Vagina (tissue), 2 donors: ENCODE results near the gene SMPDL3B. TPM values are rescaled to one million over a fixed set of nuclear protein-coding genes. Genes with fewer than 3 reads are reported as not detected.

ENCODE experiments used
- DNase-seq, 2 donors: peaks; one replicate each; pipeline ENCODE4 v3.0.0-alpha.2; 2017; ENCODE audit errors: extremely low spot score in 2 of 2
- H3K27ac ChIP-seq: fragments of 200-600 bp; sonication (generic); one replicate; pipeline ENCODE4 v1.5.1; 2019
- H3K27me3 ChIP-seq: fragments of 200-600 bp; sonication (generic); one replicate; pipeline ENCODE4 v1.5.1; 2019
- H3K36me3 ChIP-seq, 2 donors: fragments of 200-600 bp; sonication (generic); one replicate each; pipeline ENCODE4 v1.5.1; 2017 to 2019
- H3K4me1 ChIP-seq: fragments of 200-600 bp; sonication (generic); one replicate; pipeline ENCODE4 v1.5.1; 2019
- H3K4me3 ChIP-seq, 2 donors: fragments of 200-600 bp; sonication (generic); 1 replicate in 1 of 2; 2 replicates in 1 of 2; pipeline ENCODE4 v1.5.1; 2016 to 2019
- H3K9me3 ChIP-seq: fragments of 200-600 bp; sonication (generic); one replicate; pipeline ENCODE4 v1.5.1; 2019
- POLR2A ChIP-seq, 2 donors: fragments of 450-650 bp; IDR thresholded peaks; one replicate each; pipeline ENCODE4 v1.6.1; 2017; ENCODE audit warnings: antibody characterized with exemption in 2 of 2, mild to moderate bottlenecking in 2 of 2, moderate library complexity in 2 of 2
- POLR2AphosphoS5 ChIP-seq, 2 donors: sonication (generic); formaldehyde crosslinking; IDR thresholded peaks; one replicate each; pipeline ENCODE4 v1.9.0; 2017; ENCODE audit warnings: antibody characterized with exemption in 2 of 2, mild to moderate bottlenecking in 2 of 2, low read depth in 1 of 2; ENCODE audit not compliant: insufficient read depth in 1 of 2
- intact Hi-C: fragments of 100-400 bp; cut with DNase I; formaldehyde crosslinking; loops from one replicate; pipeline ENCODE4 v1.15.1; 2023
- total RNA-seq: library from RNA; depleted of rRNA; stranded (reverse); fragments of >200 nt; gene quantifications from one replicate; pipeline ENCODE4 v1.2.3, GENCODE V29; 2016
- TF ChIP-seq, protein P1 (sequence below), 3 experiments: fragments of 450-650 bp in 2 of 3; fragments of 200-600 bp in 1 of 3; sonication (generic) in 1 of 3; IDR thresholded peaks; one replicate each; pipeline ENCODE4 v1.5.1; 2017 to 2019; ENCODE audit warnings: antibody characterized with exemption in 3 of 3, mild to moderate bottlenecking in 2 of 3, moderate library complexity in 2 of 3

SMPDL3B gene
- total RNA-seq, 1 donor from 2014 or later = 2.0 TPM

DNA sequence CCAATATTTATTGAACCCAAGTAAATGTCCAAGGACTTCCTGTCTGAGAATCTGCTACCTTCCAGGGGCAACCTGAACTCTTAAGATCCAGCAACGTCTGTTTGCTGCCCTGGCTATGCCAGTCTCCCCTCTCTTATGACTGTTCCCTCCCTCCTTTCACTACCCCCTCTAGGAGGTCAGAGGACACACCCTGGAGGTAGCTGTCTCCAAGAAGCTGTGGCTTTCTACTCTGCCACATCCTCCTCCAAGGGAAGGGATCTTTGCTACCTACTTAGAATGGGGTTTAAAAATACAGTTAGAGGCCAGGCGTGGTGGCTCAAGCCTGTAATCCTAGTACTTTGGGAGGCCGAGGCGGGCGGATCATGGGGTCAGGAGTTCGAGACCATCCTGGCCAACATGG, 3.6 kb upstream of the SMPDL3B start:
- intact Hi-C loops = no loop called here
- Histone ChIP-seq H3K27me3 (no peaks in the 10 kb centered on the region), H3K36me3 (no peaks in the 10 kb centered on the region), H3K9me3 (no peaks in the 10 kb centered on the region), H3K27ac (no peak overlapping the region), H3K4me3 (no peak overlapping the region), H3K4me1 (peaks cover 7% of the 10 kb centered on the region)
- DNase-seq = no peak
- TF ChIP-seq, protein P1, sequence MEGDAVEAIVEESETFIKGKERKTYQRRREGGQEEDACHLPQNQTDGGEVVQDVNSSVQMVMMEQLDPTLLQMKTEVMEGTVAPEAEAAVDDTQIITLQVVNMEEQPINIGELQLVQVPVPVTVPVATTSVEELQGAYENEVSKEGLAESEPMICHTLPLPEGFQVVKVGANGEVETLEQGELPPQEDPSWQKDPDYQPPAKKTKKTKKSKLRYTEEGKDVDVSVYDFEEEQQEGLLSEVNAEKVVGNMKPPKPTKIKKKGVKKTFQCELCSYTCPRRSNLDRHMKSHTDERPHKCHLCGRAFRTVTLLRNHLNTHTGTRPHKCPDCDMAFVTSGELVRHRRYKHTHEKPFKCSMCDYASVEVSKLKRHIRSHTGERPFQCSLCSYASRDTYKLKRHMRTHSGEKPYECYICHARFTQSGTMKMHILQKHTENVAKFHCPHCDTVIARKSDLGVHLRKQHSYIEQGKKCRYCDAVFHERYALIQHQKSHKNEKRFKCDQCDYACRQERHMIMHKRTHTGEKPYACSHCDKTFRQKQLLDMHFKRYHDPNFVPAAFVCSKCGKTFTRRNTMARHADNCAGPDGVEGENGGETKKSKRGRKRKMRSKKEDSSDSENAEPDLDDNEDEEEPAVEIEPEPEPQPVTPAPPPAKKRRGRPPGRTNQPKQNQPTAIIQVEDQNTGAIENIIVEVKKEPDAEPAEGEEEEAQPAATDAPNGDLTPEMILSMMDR (IDR thresholded peaks at IDR 0.05) = no peak
- TF ChIP-seq POLR2A (IDR thresholded peaks at IDR 0.05) (no peak), POLR2AphosphoS5 (IDR thresholded peaks at IDR 0.05; ENCODE audit: insufficient read depth in 1 of 2, low read depth in 1 of 2) (no peak)

DNA sequence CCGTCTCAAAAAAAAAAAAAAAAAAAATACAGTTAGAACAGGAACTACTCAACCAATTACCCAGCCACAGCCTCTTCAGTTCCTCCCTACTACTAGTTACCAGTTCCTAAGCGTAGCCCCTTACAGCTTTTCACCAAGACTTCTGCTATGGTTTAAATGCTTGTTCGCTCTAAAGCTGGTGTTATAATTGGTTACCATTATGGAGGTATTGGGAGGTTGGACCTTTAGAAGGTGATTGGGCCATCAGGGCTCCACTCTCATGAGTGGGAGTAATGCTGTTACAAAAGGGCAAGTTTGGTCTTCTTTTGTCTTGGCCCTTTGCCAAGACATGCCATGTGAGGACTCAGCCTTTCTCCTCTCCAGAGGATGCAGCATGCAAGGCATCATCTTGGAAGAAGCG, 3.0 kb upstream of the SMPDL3B start:
- H3K4me1 ChIP-seq = peaks cover 7% of the 10 kb centered on the region
- no peak overlapping the region for H3K27ac ChIP-seq
- TF ChIP-seq POLR2AphosphoS5 (IDR thresholded peaks at IDR 0.05; ENCODE audit: insufficient read depth in 1 of 2, low read depth in 1 of 2) = no peak
- no peak for TF ChIP-seq POLR2A (IDR thresholded peaks at IDR 0.05)
- TF ChIP-seq, protein P1 (IDR thresholded peaks at IDR 0.05) = no peak
- no peaks in the 10 kb centered on the region for H3K36me3 ChIP-seq
- H3K27me3 ChIP-seq = no peaks in the 10 kb centered on the region
- H3K4me3 ChIP-seq = no peak overlapping the region
- H3K9me3 ChIP-seq = no peaks in the 10 kb centered on the region
- no peak for DNase-seq
- intact Hi-C loops = no loop called here

DNA sequence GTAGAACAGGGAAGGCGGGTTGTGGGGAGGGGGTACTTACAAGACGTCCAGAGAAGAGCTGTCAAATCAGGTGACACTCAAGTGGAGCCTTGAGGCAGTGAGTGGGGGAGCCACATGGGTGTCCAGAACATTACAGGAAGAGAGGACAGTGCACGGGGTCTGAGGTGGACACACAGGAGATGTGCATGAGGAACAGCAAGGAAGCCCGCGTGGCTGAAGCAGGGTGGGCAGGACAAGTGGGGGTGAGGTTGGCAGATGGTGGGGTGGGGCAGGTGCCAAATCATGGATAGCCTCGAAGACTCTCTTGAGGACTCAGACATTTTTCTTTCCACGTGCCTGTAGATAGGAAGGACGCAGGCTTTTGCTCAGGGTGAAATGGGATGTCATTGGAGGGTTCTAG, 921 bp downstream of the SMPDL3B start:
- Histone ChIP-seq H3K27me3 (no peaks in the 10 kb centered on the region), H3K4me1 (peaks cover 7% of the 10 kb centered on the region), H3K27ac (no peak overlapping the region), H3K4me3 (no peak overlapping the region), H3K36me3 (no peaks in the 10 kb centered on the region), H3K9me3 (no peaks in the 10 kb centered on the region)
- intact Hi-C loops = no loop called here
- DNase-seq = no peak
- TF ChIP-seq, protein P1 (IDR thresholded peaks at IDR 0.05) = no peak
- TF ChIP-seq POLR2A (IDR thresholded peaks at IDR 0.05) (no peak), POLR2AphosphoS5 (IDR thresholded peaks at IDR 0.05; ENCODE audit: insufficient read depth in 1 of 2, low read depth in 1 of 2) (no peak)

DNA sequence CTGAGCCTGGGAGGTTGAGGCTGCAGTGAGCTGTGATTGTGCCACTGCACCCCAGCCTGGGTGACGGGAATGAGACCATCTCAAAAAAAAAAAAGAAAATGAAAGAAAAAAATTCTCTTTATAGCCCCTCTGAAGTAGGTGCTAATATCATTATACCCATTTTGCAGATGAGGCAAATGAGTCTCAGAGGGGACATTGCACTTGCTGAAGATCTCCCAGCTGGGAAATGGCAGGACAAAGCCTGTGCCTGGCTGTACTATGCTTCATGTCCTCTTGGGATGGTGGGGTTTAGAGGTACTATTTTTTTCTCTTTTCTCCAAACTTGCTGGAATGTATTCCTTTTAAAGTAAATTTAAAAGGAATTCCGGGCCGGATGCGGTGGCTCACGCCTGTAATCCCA, 1.6 kb downstream of the SMPDL3B start:
- no peaks in the 10 kb centered on the region for H3K9me3 ChIP-seq
- no peaks in the 10 kb centered on the region for H3K27me3 ChIP-seq
- peaks cover 7% of the 10 kb centered on the region for H3K4me1 ChIP-seq
- no peak overlapping the region for H3K27ac ChIP-seq
- H3K36me3 ChIP-seq = no peaks in the 10 kb centered on the region
- no peak for DNase-seq
- TF ChIP-seq POLR2AphosphoS5 (IDR thresholded peaks at IDR 0.05; ENCODE audit: insufficient read depth in 1 of 2, low read depth in 1 of 2) = no peak
- TF ChIP-seq, protein P1 (IDR thresholded peaks at IDR 0.05) = no peak
- TF ChIP-seq POLR2A (IDR thresholded peaks at IDR 0.05) = no peak
- H3K4me3 ChIP-seq = no peak overlapping the region
- intact Hi-C loops = no loop called here

DNA sequence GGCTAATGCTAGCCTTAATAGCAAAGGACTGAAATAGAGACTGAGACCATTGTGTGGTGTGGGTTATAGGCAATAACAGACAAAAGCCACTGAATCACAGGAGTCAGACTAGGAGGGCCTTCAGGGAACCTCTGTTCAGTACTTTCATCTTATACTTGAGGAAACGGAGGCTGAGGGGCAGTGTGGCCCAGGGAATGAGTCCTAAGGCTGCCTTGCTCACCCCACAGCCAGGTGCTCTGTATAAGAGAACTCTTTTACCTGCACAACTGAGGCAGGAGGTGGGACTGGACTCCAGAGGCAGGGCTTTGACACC, 2.7 kb downstream of the SMPDL3B start:
- H3K27me3 ChIP-seq = no peaks in the 10 kb centered on the region
- TF ChIP-seq, protein P1 (IDR thresholded peaks at IDR 0.05) = no peak
- TF ChIP-seq POLR2A (IDR thresholded peaks at IDR 0.05) (no peak), POLR2AphosphoS5 (IDR thresholded peaks at IDR 0.05; ENCODE audit: insufficient read depth in 1 of 2, low read depth in 1 of 2) (no peak)
- H3K4me1 ChIP-seq = peaks cover 7% of the 10 kb centered on the region
- intact Hi-C loops = no loop called here
- H3K9me3 ChIP-seq = no peaks in the 10 kb centered on the region
- DNase-seq = no peak
- no peak overlapping the region for H3K4me3 ChIP-seq
- no peak overlapping the region for H3K27ac ChIP-seq
- no peaks in the 10 kb centered on the region for H3K36me3 ChIP-seq
